Measurements from ENCODE around the gene KIF2C.

DNA sequence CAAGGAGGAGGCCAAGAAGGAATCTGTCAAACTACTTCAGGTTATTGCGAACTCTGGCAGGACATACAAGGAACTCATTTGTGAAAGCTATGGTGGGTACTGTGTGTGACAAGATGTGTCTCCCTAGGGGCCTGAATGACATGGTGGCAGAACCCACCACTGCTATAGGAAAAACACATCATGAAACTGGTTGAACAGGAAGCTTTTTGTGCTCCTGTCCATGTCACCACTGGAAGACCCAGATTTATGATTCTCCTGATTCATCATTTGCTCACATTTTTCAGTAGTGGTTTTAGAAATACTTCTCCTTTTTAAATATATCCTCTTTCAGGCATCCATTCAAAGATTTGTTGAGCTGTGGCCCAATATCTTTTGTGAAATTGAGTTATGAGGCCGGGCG, 41.5 kb upstream of the KIF2C start:
- TF ChIP-seq, protein P1, sequence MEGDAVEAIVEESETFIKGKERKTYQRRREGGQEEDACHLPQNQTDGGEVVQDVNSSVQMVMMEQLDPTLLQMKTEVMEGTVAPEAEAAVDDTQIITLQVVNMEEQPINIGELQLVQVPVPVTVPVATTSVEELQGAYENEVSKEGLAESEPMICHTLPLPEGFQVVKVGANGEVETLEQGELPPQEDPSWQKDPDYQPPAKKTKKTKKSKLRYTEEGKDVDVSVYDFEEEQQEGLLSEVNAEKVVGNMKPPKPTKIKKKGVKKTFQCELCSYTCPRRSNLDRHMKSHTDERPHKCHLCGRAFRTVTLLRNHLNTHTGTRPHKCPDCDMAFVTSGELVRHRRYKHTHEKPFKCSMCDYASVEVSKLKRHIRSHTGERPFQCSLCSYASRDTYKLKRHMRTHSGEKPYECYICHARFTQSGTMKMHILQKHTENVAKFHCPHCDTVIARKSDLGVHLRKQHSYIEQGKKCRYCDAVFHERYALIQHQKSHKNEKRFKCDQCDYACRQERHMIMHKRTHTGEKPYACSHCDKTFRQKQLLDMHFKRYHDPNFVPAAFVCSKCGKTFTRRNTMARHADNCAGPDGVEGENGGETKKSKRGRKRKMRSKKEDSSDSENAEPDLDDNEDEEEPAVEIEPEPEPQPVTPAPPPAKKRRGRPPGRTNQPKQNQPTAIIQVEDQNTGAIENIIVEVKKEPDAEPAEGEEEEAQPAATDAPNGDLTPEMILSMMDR (IDR thresholded peaks at IDR 0.05; ENCODE audit: insufficient read depth, low read depth, low read length) = no peak
- TF ChIP-seq EZH2 (IDR thresholded peaks at IDR 0.05; ENCODE audit: insufficient read depth, low read length) = no peak

All from astrocyte (in vitro differentiated cells and primary cell).